Trophoblast cell (in vitro differentiated cells and primary cell): ENCODE data around the gene DNAJB9.
"Not testable (repeated sequence)": the region's sequence is repeated elsewhere in the genome, so short reads cannot be mapped to it uniquely, and the experiment has no call there.

Experiments used
- DNase-seq, 2 donors: peaks; one replicate each; pipeline ENCODE4 v3.0.0-alpha.2; 2016
- H2AFZ ChIP-seq: 2 replicates; pipeline ENCODE4 v1.6.1; 2013; ENCODE audit warnings: low read length, moderate library complexity, mild to moderate bottlenecking; ENCODE audit not compliant: insufficient read depth, poor library complexity
- H2AK5ac ChIP-seq: 2 replicates; pipeline ENCODE4 v1.6.1; 2013; ENCODE audit warnings: mild to moderate bottlenecking, low read length
- H2BK120ac ChIP-seq: 2 replicates; pipeline ENCODE4 v1.6.1; 2013; ENCODE audit warnings: low read length, mild to moderate bottlenecking, moderate library complexity; ENCODE audit not compliant: insufficient read depth, poor library complexity
- H2BK12ac ChIP-seq: 2 replicates; pipeline ENCODE4 v1.6.1; 2013; ENCODE audit warnings: mild to moderate bottlenecking, low read length, moderate library complexity
- H2BK5ac ChIP-seq: 2 replicates; pipeline ENCODE4 v1.6.1; 2013; ENCODE audit warnings: low read length, low read depth, moderate library complexity, mild to moderate bottlenecking; ENCODE audit not compliant: poor library complexity
- H3K14ac ChIP-seq: 2 replicates; pipeline ENCODE4 v1.6.1; 2013; ENCODE audit warnings: mild to moderate bottlenecking, low read length
- H3K18ac ChIP-seq: 2 replicates; pipeline ENCODE4 v1.6.1; 2013; ENCODE audit warnings: mild to moderate bottlenecking, low read length
- H3K23ac ChIP-seq: 2 replicates; pipeline ENCODE4 v1.6.1; 2013; ENCODE audit warnings: low read length
- H3K27ac ChIP-seq: 2 replicates; pipeline ENCODE4 v1.5.1; 2013; ENCODE audit warnings: low read depth, mild to moderate bottlenecking, inconsistent platforms, low read length, moderate library complexity
- H3K27me3 ChIP-seq: 2 replicates; pipeline ENCODE4 v1.6.1; 2013; ENCODE audit warnings: inconsistent platforms, mild to moderate bottlenecking, low read length, moderate library complexity; ENCODE audit not compliant: insufficient read depth
- H3K36me3 ChIP-seq, 2 experiments: 1 replicate in 1 of 2; 2 replicates in 1 of 2; pipeline ENCODE4 v1.6.1; 2013; ENCODE audit warnings: low read length in 2 of 2, mild to moderate bottlenecking in 2 of 2, moderate library complexity in 1 of 2; ENCODE audit not compliant: insufficient read depth in 2 of 2, control insufficient read depth in 1 of 2
- H3K4ac ChIP-seq: 2 replicates; pipeline ENCODE4 v1.6.1; 2013; ENCODE audit warnings: low read depth, mild to moderate bottlenecking, low read length, moderate library complexity
- H3K4me1 ChIP-seq, 2 experiments: 1 replicate in 1 of 2; 2 replicates in 1 of 2; pipeline ENCODE4 v1.6.1; 2013; ENCODE audit warnings: low read length in 2 of 2, mild to moderate bottlenecking in 2 of 2, moderate library complexity in 1 of 2; ENCODE audit not compliant: insufficient read depth in 2 of 2, control insufficient read depth in 1 of 2
- H3K4me2 ChIP-seq: 2 replicates; pipeline ENCODE4 v1.6.1; 2013; ENCODE audit warnings: inconsistent platforms, mild to moderate bottlenecking, low read length, moderate library complexity
- H3K4me3 ChIP-seq: 2 replicates; pipeline ENCODE4 v1.5.1; 2013; ENCODE audit warnings: mild to moderate bottlenecking, low read depth, low read length, inconsistent platforms
- H3K79me1 ChIP-seq: one replicate; pipeline ENCODE4 v1.6.1; 2013; ENCODE audit warnings: low read length
- H3K79me2 ChIP-seq: 2 replicates; pipeline ENCODE4 v1.6.1; 2013; ENCODE audit warnings: low read length, mild to moderate bottlenecking; ENCODE audit not compliant: control insufficient read depth, insufficient read depth, poor library complexity
- H3K9ac ChIP-seq: 2 replicates; pipeline ENCODE4 v1.6.1; 2013; ENCODE audit warnings: mild to moderate bottlenecking, low read length
- H3K9me3 ChIP-seq: 2 replicates; pipeline ENCODE4 v1.6.1; 2013; ENCODE audit warnings: low read depth, mild to moderate bottlenecking, control low read depth, inconsistent platforms, low read length; ENCODE audit not compliant: insufficient read depth
- H4K12ac ChIP-seq: 2 replicates; pipeline ENCODE4 v1.6.1; 2013; ENCODE audit warnings: low read depth, mild to moderate bottlenecking, low read length, moderate library complexity
- H4K8ac ChIP-seq: 2 replicates; pipeline ENCODE4 v1.6.1; 2013; ENCODE audit warnings: low read depth, mild to moderate bottlenecking, low read length, moderate library complexity
- H4K91ac ChIP-seq: one replicate; pipeline ENCODE4 v1.6.1; 2013; ENCODE audit warnings: low read depth, mild to moderate bottlenecking, low read length, moderate library complexity
- WGBS: extraction: QIAGEN DNeasy Blood & Tissue Kit; methylation state at CpG from one replicate; pipeline ENCODE4 v1.1.7; 2013; ENCODE audit warnings: missing lambda C conversion rate; ENCODE audit not compliant: insufficient read length, insufficient coverage; ENCODE audit errors: extremely low coverage; 5-methylcytosine and 5-hydroxymethylcytosine counted together

Gene DNAJB9

GRCh38 chr7:108538685-108539084, 31.0 kb upstream of the DNAJB9 start:
- H3K4me2 ChIP-seq, H3K79me1 ChIP-seq, H3K36me3 ChIP-seq, H4K12ac ChIP-seq, H4K8ac ChIP-seq, H2AFZ ChIP-seq, DNase-seq, H3K4me1 ChIP-seq, H3K4me3 ChIP-seq, H4K91ac ChIP-seq, H2BK5ac ChIP-seq, H3K9ac ChIP-seq, H3K27ac ChIP-seq, H3K79me2 ChIP-seq, H2BK120ac ChIP-seq, H3K9me3 ChIP-seq, H2BK12ac ChIP-seq, H3K14ac ChIP-seq, H3K27me3 ChIP-seq, H3K23ac ChIP-seq, H3K18ac ChIP-seq, H2AK5ac ChIP-seq, H3K4ac ChIP-seq: not testable (repeated sequence)
- no CpG with 5 or more reads among the region's 4 CpGs for WGBS

GRCh38 chr7:108541478-108541877, 28.2 kb upstream of the DNAJB9 start:
- Histone ChIP-seq H3K27ac (no peak overlapping the region), H4K8ac (no peak overlapping the region), H4K91ac (no peak overlapping the region)

DNA sequence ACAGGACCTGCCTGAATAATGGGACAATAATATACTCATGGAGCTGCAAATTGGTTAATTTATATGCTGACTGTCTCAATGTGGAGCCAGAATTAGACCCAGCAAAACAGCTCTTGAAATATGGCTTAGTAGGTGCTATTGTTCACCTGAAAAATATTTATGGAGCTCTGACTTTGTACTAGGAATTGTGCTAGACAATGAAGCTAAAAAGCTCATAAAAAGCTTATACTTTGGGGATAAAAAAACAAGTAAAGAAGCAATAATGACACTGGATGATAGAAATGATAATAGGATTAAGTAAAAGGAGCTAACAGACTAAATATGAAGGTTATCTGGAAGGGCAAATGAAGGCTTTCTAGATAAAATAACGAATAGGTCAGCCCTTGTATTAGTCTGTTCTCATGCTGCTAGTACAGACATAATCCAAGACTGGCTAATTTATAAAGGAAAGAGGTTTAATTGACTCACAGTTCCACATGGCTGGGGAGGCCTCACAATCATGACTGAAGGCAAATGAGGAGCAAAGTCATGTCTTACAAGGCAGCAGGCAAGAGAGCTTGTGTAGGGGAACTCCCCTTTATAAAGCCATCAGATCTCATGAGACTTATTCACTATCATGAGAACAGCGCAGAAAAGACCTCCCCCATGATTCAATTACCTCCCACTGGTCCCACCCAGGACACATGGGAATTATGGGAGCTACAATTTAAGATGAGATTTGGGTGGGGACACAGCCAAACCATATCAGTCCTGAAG, 21.4 kb upstream of the DNAJB9 start:
- not testable (repeated sequence) for H3K14ac ChIP-seq, H2AK5ac ChIP-seq, H2AFZ ChIP-seq, H4K91ac ChIP-seq, H2BK5ac ChIP-seq, H3K4ac ChIP-seq, H3K27ac ChIP-seq, H3K27me3 ChIP-seq, H3K4me3 ChIP-seq, H3K9ac ChIP-seq, H3K4me1 ChIP-seq, DNase-seq, H3K79me1 ChIP-seq, H3K79me2 ChIP-seq, H2BK120ac ChIP-seq, H3K36me3 ChIP-seq, H3K4me2 ChIP-seq, H3K9me3 ChIP-seq, H4K12ac ChIP-seq, H4K8ac ChIP-seq, H3K18ac ChIP-seq, H2BK12ac ChIP-seq, H3K23ac ChIP-seq
- WGBS, result no CpG with 5 or more reads among the region's 2 CpGs

More at GRCh38 chr7:108541478-108541877, 28.2 kb upstream of the DNAJB9 start:
- Histone ChIP-seq H3K36me3 (no peaks in the 10 kb centered on the region), H3K4me2 (no peak overlapping the region), H3K14ac (no peak overlapping the region), H3K23ac (no peak overlapping the region), H2AK5ac (no peak overlapping the region), H3K27me3 (no peaks in the 10 kb centered on the region), H3K4me3 (no peak overlapping the region), H2BK12ac (no peak overlapping the region), H3K4ac (no peak overlapping the region), H3K9me3 (no peaks in the 10 kb centered on the region), H2AFZ (no peak overlapping the region), H3K79me2 (no peaks in the 10 kb centered on the region), H3K18ac (no peak overlapping the region), H3K79me1 (no peaks in the 10 kb centered on the region), H2BK120ac (no peak overlapping the region), H3K9ac (no peak overlapping the region), H2BK5ac (no peak overlapping the region), H4K12ac (no peak overlapping the region), H3K4me1 (no peaks in the 10 kb centered on the region)
- WGBS, result no CpG with 5 or more reads among the region's 2 CpGs
- no peak for DNase-seq

DNA sequence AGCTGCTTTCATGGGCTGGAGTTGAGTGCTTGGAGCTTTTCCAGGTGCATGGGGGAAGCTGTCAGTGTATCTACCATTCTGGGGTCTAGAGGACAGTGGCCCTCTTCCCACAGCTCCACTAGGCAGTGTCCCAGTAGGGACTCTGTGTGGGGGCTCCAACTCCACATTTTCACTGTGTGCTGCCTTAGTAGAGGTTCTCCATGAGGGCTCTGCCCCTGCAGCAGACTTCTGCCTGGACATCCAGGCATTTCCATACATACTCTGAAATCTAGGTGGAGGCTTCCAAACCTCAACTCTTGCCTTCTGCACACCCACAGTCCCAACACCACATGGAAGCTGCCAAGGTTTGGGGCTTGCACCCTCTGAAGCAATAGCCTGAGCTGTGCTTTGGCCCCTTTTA, 13.0 kb upstream of the DNAJB9 start:
- H3K18ac ChIP-seq, H3K79me2 ChIP-seq, H3K36me3 ChIP-seq, H3K9ac ChIP-seq, DNase-seq, H2BK5ac ChIP-seq, H3K4me3 ChIP-seq, H4K8ac ChIP-seq, H2AK5ac ChIP-seq, H3K4me1 ChIP-seq, H3K23ac ChIP-seq, H3K27ac ChIP-seq, H3K27me3 ChIP-seq, H2AFZ ChIP-seq, H4K12ac ChIP-seq, H2BK120ac ChIP-seq, H3K4me2 ChIP-seq, H3K9me3 ChIP-seq, H3K79me1 ChIP-seq, H4K91ac ChIP-seq, H3K14ac ChIP-seq, H3K4ac ChIP-seq, H2BK12ac ChIP-seq: not testable (repeated sequence)
